ENCODE measurements around the gene BMPR1A.
"Not testable (repeated sequence)": the region's sequence is repeated elsewhere in the genome, so short reads cannot be mapped to it uniquely, and the experiment has no call there.

BMPR1A gene

GRCh38 chr10:86969421-86970041, 213.1 kb downstream of the BMPR1A start:
- DNase-seq (ENCODE audit: low spot score): no peak

- peak; percentile 62 for DNase-seq (ENCODE audit: low spot score)
These were observed 214.0 kb downstream of the BMPR1A start for GRCh38 chr10:86970162-86970981.

- no peak for DNase-seq (ENCODE audit: low spot score)
These were observed 214.5 kb downstream of the BMPR1A start for GRCh38 chr10:86970982-86971231.

GRCh38 chr10:86971232-86971991, 215.0 kb downstream of the BMPR1A start:
- DNase-seq (ENCODE audit: low spot score): peak; percentile 84

- DNase-seq (ENCODE audit: low spot score): no peak
These were observed 216.4 kb downstream of the BMPR1A start for GRCh38 chr10:86972613-86973380.

GRCh38 chr10:86974484-86974883, 218.1 kb downstream of the BMPR1A start:
- DNase-seq (ENCODE audit: low spot score): no peak

- DNase-seq (ENCODE audit: low spot score): no peak
These were observed 220.1 kb downstream of the BMPR1A start for GRCh38 chr10:86976362-86977056.

- not testable (repeated sequence) for DNase-seq (ENCODE audit: low spot score)
These were observed 222.0 kb downstream of the BMPR1A start for GRCh38 chr10:86978457-86978856.

GRCh38 chr10:86979296-86979818, 222.9 kb downstream of the BMPR1A start:
- no peak for DNase-seq (ENCODE audit: low spot score)

- DNase-seq (ENCODE audit: low spot score): no peak
These were observed 223.6 kb downstream of the BMPR1A start for GRCh38 chr10:86979977-86980448.

GRCh38 chr10:86981020-86981419, 224.6 kb downstream of the BMPR1A start:
- not testable (repeated sequence) for DNase-seq (ENCODE audit: low spot score)

GRCh38 chr10:86981716-86982115, 225.3 kb downstream of the BMPR1A start:
- no peak for DNase-seq (ENCODE audit: low spot score)

Data from iPS-NIHi11 (cell line).